Tibial artery (tissue), 4 donors: Measurements from ENCODE around the gene TTC7B.

ENCODE experiments used
- DNase-seq, 2 donors: peaks; one replicate each; pipeline ENCODE4 v3.0.0-alpha.2; 2019
- H3K27ac ChIP-seq, 2 donors: fragments of 200-600 bp; sonication (generic) in 1 of 2; 1 replicate in 1 of 2; 2 replicates in 1 of 2; pipeline ENCODE4 v1.5.1; 2018 to 2019; ENCODE audit warnings: mild to moderate bottlenecking in 1 of 2
- H3K27me3 ChIP-seq, 2 donors: fragments of 200-600 bp; sonication (generic) in 1 of 2; one replicate each; pipeline versions ENCODE4 v1.5.1 to v1.6.0; 2016 to 2019
- H3K36me3 ChIP-seq, 3 donors: fragments of 200-600 bp; sonication (generic) in 2 of 3; one replicate each; pipeline ENCODE4 v1.5.1; 2016 to 2019; ENCODE audit warnings: mild to moderate bottlenecking in 2 of 3
- H3K4me1 ChIP-seq, 4 donors: fragments of 200-600 bp; sonication (generic) in 2 of 4; 1 replicate in 3 of 4; 2 replicates in 1 of 4; pipeline ENCODE4 v1.5.1; 2016 to 2019
- H3K4me3 ChIP-seq, 2 donors: fragments of 200-600 bp; sonication (generic) in 1 of 2; 1 replicate in 1 of 2; 2 replicates in 1 of 2; pipeline ENCODE4 v1.5.1; 2018 to 2019; ENCODE audit warnings: mild to moderate bottlenecking in 2 of 2
- H3K9me3 ChIP-seq, 3 donors: fragments of 200-600 bp; sonication (generic) in 1 of 3; one replicate each; pipeline ENCODE4 v1.5.1; 2016 to 2019
- intact Hi-C: fragments of 100-400 bp; cut with DNase I; formaldehyde crosslinking; loops from one replicate; pipeline ENCODE4 v1.15.0; 2023; ENCODE audit warnings: low total_unique reads
- TF ChIP-seq, protein P1 (sequence below), 2 experiments: fragments of 200-600 bp in 1 of 2; fragments of 450-650 bp in 1 of 2; IDR thresholded peaks; one replicate each; pipeline ENCODE4 v1.5.1; 2017 to 2019; ENCODE audit warnings: antibody characterized with exemption in 2 of 2, mild to moderate bottlenecking in 1 of 2, moderate library complexity in 1 of 2

Gene TTC7B

DNA sequence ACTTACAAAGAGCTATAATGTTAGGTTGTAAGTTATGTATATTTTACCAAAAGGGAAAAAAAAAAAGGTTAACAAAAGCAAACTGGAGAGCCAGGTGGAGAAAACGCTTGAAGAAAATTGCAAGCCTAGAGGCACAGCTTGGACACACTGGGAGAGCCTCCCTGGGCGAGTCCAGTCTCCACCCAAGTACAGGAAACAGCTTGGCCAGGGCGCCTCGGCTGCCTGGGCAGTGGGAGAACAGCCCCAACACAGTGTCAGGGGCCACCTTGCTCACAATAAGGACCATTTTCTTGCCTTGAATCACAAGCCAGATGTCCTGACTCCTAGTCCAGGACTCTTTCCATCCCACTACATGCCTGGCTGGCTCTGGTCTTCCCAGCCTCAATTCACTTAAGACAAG, 33.3 kb downstream of the TTC7B start:
- Histone ChIP-seq H3K27me3 (no peaks in the 10 kb centered on the region), H3K27ac (no peak overlapping the region), H3K9me3 (no peaks in the 10 kb centered on the region), H3K4me3 (no peak overlapping the region), H3K36me3 (peaks cover 0 to 74% (median 18%) of the 10 kb centered on the region in 3 donors), H3K4me1 (no peaks in the 10 kb centered on the region)
- TF ChIP-seq, protein P1, sequence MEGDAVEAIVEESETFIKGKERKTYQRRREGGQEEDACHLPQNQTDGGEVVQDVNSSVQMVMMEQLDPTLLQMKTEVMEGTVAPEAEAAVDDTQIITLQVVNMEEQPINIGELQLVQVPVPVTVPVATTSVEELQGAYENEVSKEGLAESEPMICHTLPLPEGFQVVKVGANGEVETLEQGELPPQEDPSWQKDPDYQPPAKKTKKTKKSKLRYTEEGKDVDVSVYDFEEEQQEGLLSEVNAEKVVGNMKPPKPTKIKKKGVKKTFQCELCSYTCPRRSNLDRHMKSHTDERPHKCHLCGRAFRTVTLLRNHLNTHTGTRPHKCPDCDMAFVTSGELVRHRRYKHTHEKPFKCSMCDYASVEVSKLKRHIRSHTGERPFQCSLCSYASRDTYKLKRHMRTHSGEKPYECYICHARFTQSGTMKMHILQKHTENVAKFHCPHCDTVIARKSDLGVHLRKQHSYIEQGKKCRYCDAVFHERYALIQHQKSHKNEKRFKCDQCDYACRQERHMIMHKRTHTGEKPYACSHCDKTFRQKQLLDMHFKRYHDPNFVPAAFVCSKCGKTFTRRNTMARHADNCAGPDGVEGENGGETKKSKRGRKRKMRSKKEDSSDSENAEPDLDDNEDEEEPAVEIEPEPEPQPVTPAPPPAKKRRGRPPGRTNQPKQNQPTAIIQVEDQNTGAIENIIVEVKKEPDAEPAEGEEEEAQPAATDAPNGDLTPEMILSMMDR (IDR thresholded peaks at IDR 0.05) = no peak
- intact Hi-C loops = no loop called here
- peak in 1 of 2 donors; percentile 34 for DNase-seq

DNA sequence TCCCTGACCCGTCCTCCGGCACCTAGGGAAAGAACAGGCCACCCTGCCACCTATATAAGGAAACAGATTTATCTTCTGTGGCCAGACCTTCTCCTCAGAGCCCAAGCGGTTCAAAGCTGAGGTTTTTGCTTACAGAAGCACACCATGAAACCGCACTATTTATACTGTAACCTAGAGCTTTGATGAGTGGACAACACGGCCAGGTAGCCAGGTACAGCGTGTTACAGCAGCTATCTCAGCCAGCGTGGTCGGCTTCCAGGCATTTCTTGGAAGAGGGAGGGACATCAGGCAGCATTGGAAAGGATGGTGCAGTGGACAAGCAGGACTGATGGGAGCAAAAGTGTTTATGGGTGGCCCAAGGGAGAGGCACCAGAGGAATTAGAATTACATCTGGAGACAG, 34.4 kb downstream of the TTC7B start:
- TF ChIP-seq, protein P1 (IDR thresholded peaks at IDR 0.05) = no peak
- H3K36me3 ChIP-seq = peaks cover 0 to 81% (median 18%) of the 10 kb centered on the region in 3 donors
- H3K4me3 ChIP-seq = no peak overlapping the region
- no peaks in the 10 kb centered on the region for H3K4me1 ChIP-seq
- peak in 1 of 2 donors; percentile 23 for DNase-seq
- intact Hi-C loops = no loop called here
- no peaks in the 10 kb centered on the region for H3K27me3 ChIP-seq
- H3K9me3 ChIP-seq = no peaks in the 10 kb centered on the region
- no peak overlapping the region for H3K27ac ChIP-seq

DNA sequence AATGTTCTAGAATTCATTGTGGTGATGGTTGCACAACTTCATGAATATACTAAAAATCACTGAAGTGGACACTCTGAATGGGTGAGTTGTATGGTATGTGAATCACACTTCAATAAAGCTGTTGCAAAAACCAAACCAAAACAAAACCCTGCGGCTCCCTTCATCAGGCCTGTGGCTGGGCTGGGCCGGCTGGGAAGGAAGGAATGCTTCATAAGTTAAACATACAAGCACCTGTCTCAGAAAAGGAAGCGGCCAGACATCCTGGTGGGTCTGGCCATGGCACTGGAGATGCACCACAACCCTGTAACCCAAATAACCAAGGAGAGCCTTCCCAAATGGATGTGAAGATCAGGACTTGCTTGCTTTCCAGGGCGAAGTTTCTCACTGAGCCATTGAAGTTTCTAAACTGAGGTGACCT, 34.9 kb downstream of the TTC7B start:
- TF ChIP-seq, protein P1 (IDR thresholded peaks at IDR 0.05) = no peak
- Histone ChIP-seq H3K27ac (no peak overlapping the region), H3K4me1 (no peaks in the 10 kb centered on the region), H3K27me3 (no peaks in the 10 kb centered on the region), H3K4me3 (no peak overlapping the region), H3K9me3 (no peaks in the 10 kb centered on the region), H3K36me3 (peaks cover 0 to 86% (median 18%) of the 10 kb centered on the region in 3 donors)
- DNase-seq = peak in 1 of 2 donors; percentile 17
- intact Hi-C loops = no loop called here

DNA sequence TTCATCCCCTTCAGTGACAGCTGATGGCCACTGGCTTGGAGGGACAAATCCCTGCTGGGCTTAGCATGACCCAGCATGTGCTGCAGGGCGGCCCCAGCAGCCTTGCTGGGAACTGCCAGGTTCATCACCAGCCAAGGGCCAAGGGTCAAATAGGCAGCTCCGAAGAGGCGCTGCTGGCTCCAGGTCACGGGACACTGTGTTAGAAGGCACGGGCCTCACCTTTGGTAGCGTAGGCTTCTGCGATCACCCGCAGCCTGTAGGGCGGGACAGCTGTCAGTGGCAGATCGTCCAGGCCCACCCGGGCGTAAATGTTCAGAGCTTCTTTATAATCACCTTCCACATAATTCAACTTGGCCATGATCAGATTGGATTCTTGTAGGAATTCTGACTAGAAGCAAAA, 35.7 kb downstream of the TTC7B start:
- TF ChIP-seq, protein P1 (IDR thresholded peaks at IDR 0.05) = no peak
- Histone ChIP-seq H3K36me3 (peaks cover 0 to 86% (median 18%) of the 10 kb centered on the region in 3 donors), H3K27ac (no peak overlapping the region), H3K9me3 (no peaks in the 10 kb centered on the region), H3K4me1 (no peaks in the 10 kb centered on the region), H3K27me3 (no peaks in the 10 kb centered on the region), H3K4me3 (no peak overlapping the region)
- DNase-seq = peak in 1 of 2 donors; percentile 32
- intact Hi-C loops = no loop called here

DNA sequence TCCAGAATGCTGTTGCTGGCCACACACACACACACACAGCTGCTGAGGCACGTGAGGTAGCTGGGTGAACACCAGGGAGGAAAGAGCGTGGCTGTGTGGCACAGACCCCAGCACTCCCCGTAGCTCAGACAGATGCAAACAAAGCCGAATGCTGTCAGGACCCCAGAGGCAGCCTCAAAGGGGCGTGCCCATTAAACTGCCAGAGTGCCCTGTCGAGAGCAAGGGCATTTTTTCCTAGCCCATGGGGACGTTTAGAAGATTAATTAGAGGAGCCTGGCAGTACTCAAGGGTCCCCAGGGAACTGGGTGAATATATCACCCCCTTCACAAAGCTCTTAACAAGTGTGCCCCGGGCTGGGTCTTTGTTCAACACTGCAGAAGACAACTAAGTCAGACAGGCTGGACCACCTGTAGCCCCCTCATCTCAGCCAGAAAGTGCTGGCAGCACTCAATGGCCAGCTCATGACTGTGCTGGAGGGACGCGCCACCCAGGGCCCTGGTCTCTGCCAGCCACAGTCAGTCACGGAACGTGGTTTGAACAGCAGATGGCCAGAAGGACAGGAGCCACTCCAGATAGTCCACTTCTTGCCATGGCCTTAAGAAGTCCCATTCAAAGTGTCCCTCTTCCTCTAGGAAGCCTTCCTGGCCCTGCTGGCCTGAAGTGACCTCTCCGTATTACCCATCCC, 37.5 kb downstream of the TTC7B start:
- TF ChIP-seq, protein P1 (IDR thresholded peaks at IDR 0.05) = no peak
- Histone ChIP-seq H3K4me1 (no peaks in the 10 kb centered on the region), H3K27ac (no peak overlapping the region), H3K9me3 (no peaks in the 10 kb centered on the region), H3K27me3 (no peaks in the 10 kb centered on the region), H3K4me3 (no peak overlapping the region), H3K36me3 (peaks cover 0 to 85% (median 19%) of the 10 kb centered on the region in 3 donors)
- intact Hi-C loops = no loop called here
- peak in 1 of 2 donors; percentile 19 for DNase-seq
